ENCODE results near the gene TAX1BP3.

Gene TAX1BP3

GRCh38 chr17:3668279-3669084 lies at the start of gene TAX1BP3, which contains the start of gene EMC6 (continued):
- no peak for TF ChIP-seq ZBTB49 (tag by site-specific recombination; IDR thresholded peaks at IDR 0.05; ENCODE audit: low read depth)
- TF ChIP-seq ZNF174 (tag by site-specific recombination; IDR thresholded peaks at IDR 0.05) = no peak
- TF ChIP-seq ZNF19 (tag by site-specific recombination; IDR thresholded peaks at IDR 0.05; ENCODE audit: low read depth) = no peak
- no peak for TF ChIP-seq ZNF423 (tag by site-specific recombination; IDR thresholded peaks at IDR 0.05)
- TF ChIP-seq ZNF473 (tag by site-specific recombination; IDR thresholded peaks at IDR 0.05) = no peak
- TF ChIP-seq BCL11B (tag by site-specific recombination; IDR thresholded peaks at IDR 0.05; ENCODE audit: low read depth) = no peak
- no peak for TF ChIP-seq ZNF169 (tag by site-specific recombination; IDR thresholded peaks at IDR 0.05)
- no peak for TF ChIP-seq ZNF10 (tag by site-specific recombination; IDR thresholded peaks at IDR 0.05)
- TF ChIP-seq ZNF48 (tag by site-specific recombination; IDR thresholded peaks at IDR 0.05) = no peak
- no peak for TF ChIP-seq ZNF843 (tag by site-specific recombination; IDR thresholded peaks at IDR 0.05)
- TF ChIP-seq ZBTB44 (tag by site-specific recombination; IDR thresholded peaks at IDR 0.05) = no peak
- TF ChIP-seq ZNF785 (tag by site-specific recombination; IDR thresholded peaks at IDR 0.05) = no peak
- TF ChIP-seq ZFHX2 (tag by site-specific recombination; conservative IDR thresholded peaks at IDR 0.05) = no peak; the same call in 1 of the 2 replicates
- peak; percentile 94 for TF ChIP-seq REST (tag by site-specific recombination; IDR thresholded peaks at IDR 0.05)
- TF ChIP-seq ZNF521 (tag by site-specific recombination; IDR thresholded peaks at IDR 0.05) = no peak
- peak; percentile 54 for TF ChIP-seq ZNF692 (tag by site-specific recombination; IDR thresholded peaks at IDR 0.05)
- TF ChIP-seq ZNF324 (tag by site-specific recombination; IDR thresholded peaks at IDR 0.05) = peak; percentile 52; the same call in 1 of the 2 replicates
- TF ChIP-seq ZNF747 (tag by site-specific recombination; IDR thresholded peaks at IDR 0.05) = no peak
- TF ChIP-seq ZSCAN16 (tag by site-specific recombination; IDR thresholded peaks at IDR 0.05) = peak; percentile 84
- no peak for TF ChIP-seq TRIM28 (IDR thresholded peaks at IDR 0.05; ENCODE audit: borderline replicate concordance, low read length)
- TF ChIP-seq ZNF248 (tag by site-specific recombination; IDR thresholded peaks at IDR 0.05) = no peak
- TF ChIP-seq ZNF335 (tag by site-specific recombination; conservative IDR thresholded peaks at IDR 0.05) = peak; percentile 85
- no peak for TF ChIP-seq ZNF626 (tag by site-specific recombination; IDR thresholded peaks at IDR 0.05)
- TF ChIP-seq ZNF585B (tag by site-specific recombination; IDR thresholded peaks at IDR 0.05) = no peak
- TF ChIP-seq ZNF777 (tag by site-specific recombination; IDR thresholded peaks at IDR 0.05; ENCODE audit: borderline replicate concordance) = peak; percentile 56; the same call in 1 of the 2 replicates
- no peak for TF ChIP-seq ZNF266 (tag by site-specific recombination; IDR thresholded peaks at IDR 0.05; ENCODE audit: low read depth)
- no peak for TF ChIP-seq KLF7 (tag by site-specific recombination; IDR thresholded peaks at IDR 0.05; ENCODE audit: borderline replicate concordance)
- TF ChIP-seq ZNF513 (tag by site-specific recombination; IDR thresholded peaks at IDR 0.05) = no peak
- no peak for TF ChIP-seq ZNF654 (tag by site-specific recombination; IDR thresholded peaks at IDR 0.05; ENCODE audit: low read depth)
- TF ChIP-seq ZNF274 (IDR thresholded peaks at IDR 0.05; ENCODE audit: low read length) = no peak
- no peak for TF ChIP-seq ZNF274 (tag by site-specific recombination; IDR thresholded peaks at IDR 0.05; ENCODE audit: borderline replicate concordance)

Data from HEK293 (cell line).